SIG-M5 treated with dmso at 0.1 percent for 504 hours (cell line): ENCODE data around the gene PRSS22.

Experiments used
- DNase-seq: peaks from one replicate; lab custom pipeline; 2025; ENCODE audit not compliant: unreplicated experiment; lab: John Stamatoyannopoulos, UW

PRSS22 gene

GRCh38 chr16:2829501-2830354 is 28.2 kb downstream of the PRSS22 start, which contains the start of gene ZG16B:
TSS of gene ZG16B (plus strand) at chr16:2830303. CDS start at chr16:2830442, 139 bp downstream.
- DNase-seq: no peak

GRCh38 chr16:2828876-2829430 is 29.0 kb downstream of the PRSS22 start:
- DNase-seq: no peak

GRCh38 chr16:2828521-2828840 is 29.5 kb downstream of the PRSS22 start:
- DNase-seq: no peak

GRCh38 chr16:2827831-2828520 is 30.0 kb downstream of the PRSS22 start:
- no peak for DNase-seq

- no peak for DNase-seq
Observed at GRCh38 chr16:2827374-2827791, 30.6 kb downstream of the PRSS22 start.

GRCh38 chr16:2826591-2827373 is 31.2 kb downstream of the PRSS22 start:
- no peak for DNase-seq

- DNase-seq: no peak
Observed at GRCh38 chr16:2825906-2826305, 32.1 kb downstream of the PRSS22 start.

GRCh38 chr16:2825049-2825742 is 32.8 kb downstream of the PRSS22 start:
- DNase-seq: no peak

- DNase-seq: no peak
Observed at GRCh38 chr16:2824626-2825025, 33.3 kb downstream of the PRSS22 start.

- DNase-seq: no peak
Observed at GRCh38 chr16:2822496-2822895, 35.5 kb downstream of the PRSS22 start.

- DNase-seq: no peak
Observed at GRCh38 chr16:2822158-2822495, 35.8 kb downstream of the PRSS22 start.

GRCh38 chr16:2821487-2822157 is 36.3 kb downstream of the PRSS22 start:
- no peak for DNase-seq

- no peak for DNase-seq
Observed at GRCh38 chr16:2820836-2821486, 37.0 kb downstream of the PRSS22 start.

GRCh38 chr16:2819939-2820835 is 37.8 kb downstream of the PRSS22 start:
- DNase-seq: no peak

- no peak for DNase-seq
Observed at GRCh38 chr16:2819179-2819938, 38.6 kb downstream of the PRSS22 start.

GRCh38 chr16:2818272-2818876 is 39.6 kb downstream of the PRSS22 start:
- DNase-seq: no peak
